T-helper 2 cell treated with Interferon-gamma antibody and Interleukin-4, amounts not matched to agents 5 μg/mL and 100 μg/mL, for 36 hours (primary cell): ENCODE data around the gene CGB2.
"Not testable (repeated sequence)": the region's sequence is repeated elsewhere in the genome, so short reads cannot be mapped to it uniquely, and the experiment has no call there.

Experiments used
- DNase-seq: peaks from one replicate; pipeline ENCODE4 v3.0.0; 2021; ENCODE audit warnings: low spot score
- H3K27ac Mint-ChIP-seq: one replicate; pipeline ENCODE4 v1.8.0; 2021; ENCODE audit warnings: mild to moderate bottlenecking, mixed read lengths
- H3K27me3 Mint-ChIP-seq: one replicate; pipeline ENCODE4 v1.8.0; 2021; ENCODE audit warnings: low read depth, mixed read lengths
- H3K36me3 Mint-ChIP-seq: one replicate; pipeline ENCODE4 v1.8.0; 2021; ENCODE audit warnings: low read depth, mixed read lengths
- H3K4me1 Mint-ChIP-seq: one replicate; pipeline ENCODE4 v1.8.0; 2021; ENCODE audit warnings: low read depth, mixed read lengths
- H3K4me3 Mint-ChIP-seq: one replicate; pipeline ENCODE4 v1.8.0; 2022; ENCODE audit warnings: mild to moderate bottlenecking, moderate library complexity, mixed read lengths
- H3K9me3 Mint-ChIP-seq: one replicate; pipeline ENCODE4 v1.8.0; 2021; ENCODE audit warnings: mixed read lengths

CGB2 gene

GRCh38 chr19:49031642-49032301, at the start of gene CGB2:
CGB2 (plus strand) TSS chr19:49031890; CDS start chr19:49032096, 206 bp downstream.
- not testable (repeated sequence) for H3K9me3 Mint-ChIP-seq, H3K27me3 Mint-ChIP-seq, H3K27ac Mint-ChIP-seq, H3K36me3 Mint-ChIP-seq, H3K4me1 Mint-ChIP-seq
- peak within 1 kb of the TSS; percentile 54 for H3K4me3 Mint-ChIP-seq
- DNase-seq, result peak; percentile 73

- Mint-ChIP-seq H3K36me3 (peaks cover 30% of the 10 kb centered on the region), H3K9me3 (no peaks in the 10 kb centered on the region), H3K27ac (no peak overlapping the region), H3K4me1 (peaks cover 1% of the 10 kb centered on the region), H3K27me3 (no peaks in the 10 kb centered on the region), H3K4me3 (no peak overlapping the region)
- no peak for DNase-seq
Measured at GRCh38 chr19:48982280-48982679, 49.4 kb upstream of the CGB2 start.

- peaks cover 31% of the 10 kb centered on the region for H3K36me3 Mint-ChIP-seq
- no peaks in the 10 kb centered on the region for H3K27me3 Mint-ChIP-seq
- no peak for DNase-seq
- no peaks in the 10 kb centered on the region for H3K9me3 Mint-ChIP-seq
- H3K4me3 Mint-ChIP-seq, result no peak overlapping the region
- peaks cover 7% of the 10 kb centered on the region for H3K4me1 Mint-ChIP-seq
- H3K27ac Mint-ChIP-seq, result no peak overlapping the region
Measured at GRCh38 chr19:48985711-48986110, 46.0 kb upstream of the CGB2 start.

- Mint-ChIP-seq H3K4me1 (peaks cover 9% of the 10 kb centered on the region), H3K36me3 (peaks cover 33% of the 10 kb centered on the region), H3K9me3 (no peaks in the 10 kb centered on the region), H3K27ac (no peak overlapping the region), H3K27me3 (no peaks in the 10 kb centered on the region), H3K4me3 (no peak overlapping the region)
- DNase-seq, result no peak
Measured at GRCh38 chr19:48986211-48986610, 45.5 kb upstream of the CGB2 start.

- H3K27ac Mint-ChIP-seq, result no peak overlapping the region
- DNase-seq, result no peak
Measured at GRCh38 chr19:48987323-48987722, 44.4 kb upstream of the CGB2 start.

GRCh38 chr19:48988286-48988685, 43.4 kb upstream of the CGB2 start:
- Mint-ChIP-seq H3K36me3 (peaks cover 29% of the 10 kb centered on the region), H3K27me3 (no peaks in the 10 kb centered on the region), H3K9me3 (no peaks in the 10 kb centered on the region), H3K27ac (peak overlapping the region; percentile 52), H3K4me1 (peaks cover 15% of the 10 kb centered on the region), H3K4me3 (no peak overlapping the region)
- DNase-seq, result no peak

More at GRCh38 chr19:48987323-48987722, 44.4 kb upstream of the CGB2 start:
- Mint-ChIP-seq H3K4me1 (peaks cover 13% of the 10 kb centered on the region), H3K4me3 (no peak overlapping the region), H3K9me3 (no peaks in the 10 kb centered on the region), H3K27me3 (no peaks in the 10 kb centered on the region), H3K36me3 (peaks cover 33% of the 10 kb centered on the region)

- no peak for DNase-seq
- Mint-ChIP-seq H3K9me3 (no peaks in the 10 kb centered on the region), H3K27ac (no peak overlapping the region), H3K4me3 (no peak overlapping the region), H3K27me3 (no peaks in the 10 kb centered on the region), H3K4me1 (peaks cover 17% of the 10 kb centered on the region), H3K36me3 (peaks cover 30% of the 10 kb centered on the region)
Measured at GRCh38 chr19:48988860-48989259, 42.8 kb upstream of the CGB2 start.

GRCh38 chr19:48989701-48990291, 41.9 kb upstream of the CGB2 start:
- no peaks in the 10 kb centered on the region for H3K27me3 Mint-ChIP-seq
- peaks cover 30% of the 10 kb centered on the region for H3K36me3 Mint-ChIP-seq
- H3K27ac Mint-ChIP-seq, result no peak overlapping the region
- peak overlapping the region; percentile 20 for H3K4me3 Mint-ChIP-seq
- peaks cover 20% of the 10 kb centered on the region for H3K4me1 Mint-ChIP-seq
- H3K9me3 Mint-ChIP-seq, result no peaks in the 10 kb centered on the region
- DNase-seq, result no peak

GRCh38 chr19:48990400-48990799, 41.3 kb upstream of the CGB2 start:
- no peak for DNase-seq
- Mint-ChIP-seq H3K4me1 (peaks cover 26% of the 10 kb centered on the region), H3K36me3 (peaks cover 32% of the 10 kb centered on the region), H3K27me3 (no peaks in the 10 kb centered on the region), H3K9me3 (no peaks in the 10 kb centered on the region), H3K27ac (peak overlapping the region; percentile 65), H3K4me3 (peak overlapping the region; percentile 20)

GRCh38 chr19:48991011-48991609, 40.6 kb upstream of the CGB2 start:
- DNase-seq, result no peak
- Mint-ChIP-seq H3K9me3 (no peaks in the 10 kb centered on the region), H3K4me3 (no peak overlapping the region), H3K27me3 (no peaks in the 10 kb centered on the region), H3K27ac (no peak overlapping the region), H3K4me1 (peaks cover 27% of the 10 kb centered on the region), H3K36me3 (peaks cover 29% of the 10 kb centered on the region)

GRCh38 chr19:48991873-48992580, 39.7 kb upstream of the CGB2 start:
- H3K27me3 Mint-ChIP-seq, result no peaks in the 10 kb centered on the region
- H3K9me3 Mint-ChIP-seq, result no peaks in the 10 kb centered on the region
- peaks cover 27% of the 10 kb centered on the region for H3K36me3 Mint-ChIP-seq
- peak overlapping the region; percentile 97 for H3K27ac Mint-ChIP-seq
- DNase-seq, result peak; percentile 5
- H3K4me1 Mint-ChIP-seq, result peaks cover 27% of the 10 kb centered on the region
- peak overlapping the region; percentile 90 for H3K4me3 Mint-ChIP-seq

- H3K36me3 Mint-ChIP-seq, result peaks cover 28% of the 10 kb centered on the region
- peak overlapping the region; percentile 97 for H3K27ac Mint-ChIP-seq
- no peaks in the 10 kb centered on the region for H3K9me3 Mint-ChIP-seq
- H3K4me3 Mint-ChIP-seq, result peak overlapping the region; percentile 90
- peaks cover 27% of the 10 kb centered on the region for H3K4me1 Mint-ChIP-seq
- H3K27me3 Mint-ChIP-seq, result no peaks in the 10 kb centered on the region
- no peak for DNase-seq
Measured at GRCh38 chr19:48992581-48993174, 39.0 kb upstream of the CGB2 start.

GRCh38 chr19:48993175-48994034, 38.3 kb upstream of the CGB2 start, which contains the start of the genes GYS1 and RUVBL2:
GYS1 (minus strand) TSS chr19:48993309; CDS start chr19:48993112, 197 bp downstream.
RUVBL2 (plus strand) TSS chr19:48993887; CDS start chr19:48993912, 25 bp downstream.
- H3K27ac Mint-ChIP-seq, result peak within 1 kb of the TSS; percentile 97
- H3K4me1 Mint-ChIP-seq, result peaks cover 25% of the 10 kb centered on the region
- H3K9me3 Mint-ChIP-seq, result no peaks in the 10 kb centered on the region
- no peaks in the 10 kb centered on the region for H3K27me3 Mint-ChIP-seq
- peak within 1 kb of the TSS; percentile 90 for H3K4me3 Mint-ChIP-seq
- peak; percentile 99 for DNase-seq
- peaks cover 26% of the 10 kb centered on the region for H3K36me3 Mint-ChIP-seq
